Daoy (cell line): ENCODE data around the gene HES6. TPM values are rescaled to one million over a fixed set of nuclear protein-coding genes. Genes with fewer than 3 reads are reported as not detected.

ENCODE experiments used
- DNase-seq: peaks from one replicate; pipeline ENCODE4 v3.0.0-alpha.2; 2015; ENCODE audit warnings: low read depth
- total RNA-seq: library from RNA; depleted of rRNA; stranded (reverse); fragments of >200 nt; shearing (Covaris generic); gene quantifications from 2 replicates; pipeline ENCODE4 v1.2.3, GENCODE V29; 2014; rRNA removed

Gene HES6, protein sequence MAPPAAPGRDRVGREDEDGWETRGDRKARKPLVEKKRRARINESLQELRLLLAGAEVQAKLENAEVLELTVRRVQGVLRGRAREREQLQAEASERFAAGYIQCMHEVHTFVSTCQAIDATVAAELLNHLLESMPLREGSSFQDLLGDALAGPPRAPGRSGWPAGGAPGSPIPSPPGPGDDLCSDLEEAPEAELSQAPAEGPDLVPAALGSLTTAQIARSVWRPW
- total RNA-seq, result 9.8 and 13.1 TPM in 2 replicates

DNA sequence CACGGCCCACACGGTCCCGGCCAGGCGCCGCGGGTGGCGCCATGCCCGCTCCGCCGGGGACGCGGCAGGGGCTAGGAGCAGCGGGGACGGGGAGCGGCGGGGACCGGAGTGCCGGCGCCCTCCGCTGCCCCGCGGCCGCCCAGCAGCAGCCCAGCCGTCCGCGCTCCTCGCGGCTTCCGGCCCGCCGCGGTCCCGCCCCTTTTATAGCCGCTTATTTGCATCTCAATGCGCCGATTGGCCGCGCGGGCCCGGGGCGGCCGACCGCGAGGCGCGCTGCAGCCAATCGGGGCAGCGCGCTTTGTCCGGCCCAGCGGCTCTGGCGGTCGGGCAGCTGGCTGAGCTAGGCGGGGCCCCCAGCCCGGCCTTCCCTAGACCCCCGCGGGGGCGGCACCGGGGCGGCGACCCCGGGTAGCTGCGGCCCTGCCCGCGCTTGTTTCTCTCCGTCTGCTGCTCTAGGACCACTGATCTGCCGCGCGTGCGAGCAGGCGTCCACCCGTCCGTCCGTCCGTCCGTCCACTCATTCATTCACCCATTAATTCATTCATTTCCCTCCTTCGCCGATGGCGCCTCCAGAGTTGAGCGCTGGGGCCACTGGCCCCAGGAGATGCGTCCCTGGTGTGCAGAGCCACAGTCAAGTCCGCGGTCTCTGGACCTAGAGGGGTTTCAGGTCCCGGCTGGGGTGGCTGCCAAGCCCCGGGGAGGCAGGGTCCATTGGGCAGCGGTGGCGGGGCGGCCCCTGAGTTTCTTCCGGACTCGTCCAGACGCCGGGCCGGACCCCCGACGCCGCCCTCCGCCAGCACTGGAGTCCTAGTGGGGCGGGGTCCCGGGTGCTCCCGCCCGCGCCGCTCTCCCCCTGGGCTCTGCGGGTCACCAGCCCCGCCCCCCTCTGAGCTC is at the start of gene HES6:
Gene HES6 (minus strand): TSS at position 176 of the 894 bp plus-strand sequence. CDS start 133 bp downstream, at position 43.
- peak; percentile 94 for DNase-seq

DNA sequence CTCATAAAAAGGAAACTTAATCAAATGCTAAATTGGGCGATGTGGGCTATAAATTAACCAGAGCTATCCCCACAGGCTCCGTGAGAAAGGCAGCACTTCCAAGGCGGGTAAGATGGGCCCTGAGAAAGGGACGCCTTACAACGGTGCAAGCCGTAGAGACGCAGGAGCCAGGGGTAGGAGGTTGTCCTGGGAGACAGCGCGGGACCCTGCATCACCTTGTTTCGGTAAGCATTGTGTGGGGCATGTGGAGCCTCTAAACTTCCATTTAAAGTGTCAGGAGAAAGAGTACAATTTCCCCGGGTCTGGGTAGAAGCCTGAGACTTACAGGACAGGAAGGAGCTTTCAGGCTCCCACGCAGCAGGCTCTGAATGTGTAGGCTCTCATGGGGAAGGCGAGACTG is 49.7 kb upstream of the HES6 start:
- no peak for DNase-seq

DNA sequence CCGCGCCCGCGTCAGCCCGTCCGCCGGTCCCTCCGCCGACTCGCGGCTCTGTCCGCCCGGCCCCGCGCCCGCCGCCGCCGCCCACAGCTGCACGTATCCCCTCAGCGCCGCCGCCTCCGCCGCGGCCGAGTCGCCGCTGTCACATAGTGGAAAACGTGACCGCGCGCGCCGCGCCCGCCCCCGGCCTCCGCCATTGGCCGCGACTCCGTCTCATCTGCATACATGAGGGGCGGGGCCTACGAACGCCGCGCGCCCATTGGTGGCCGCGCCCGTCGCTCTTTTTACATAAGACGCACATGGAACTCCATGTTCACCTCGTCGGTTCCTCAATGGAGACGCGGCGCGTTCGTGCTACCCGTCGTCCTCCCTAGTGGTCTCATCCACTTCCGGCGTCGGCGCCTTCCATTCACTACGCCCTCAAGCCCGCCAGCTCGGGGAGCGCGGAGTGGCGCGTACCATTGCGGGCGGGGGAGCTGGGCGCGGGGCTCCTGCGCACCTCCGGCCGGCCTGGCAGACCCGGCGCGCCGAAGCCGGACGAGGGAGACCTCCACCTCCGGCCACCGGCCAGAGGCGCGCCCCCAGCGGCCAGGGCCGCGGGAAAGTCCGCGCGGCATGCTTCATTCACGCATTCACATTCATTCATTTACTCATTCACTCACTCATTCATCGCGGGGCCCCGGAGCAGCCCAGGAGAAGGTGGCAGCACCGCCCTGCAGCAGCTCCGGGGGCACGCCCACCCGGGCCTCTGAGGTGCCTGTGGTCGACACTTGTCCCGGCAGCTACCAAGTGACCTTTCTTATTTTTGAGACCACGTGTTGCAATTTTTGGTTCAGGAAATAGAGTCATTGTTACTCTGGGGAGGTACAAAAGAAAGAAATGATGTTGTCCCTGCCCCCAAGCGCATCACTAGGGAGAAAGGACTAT is 49.1 kb upstream of the HES6 start:
- peak; percentile 98 for DNase-seq

DNA sequence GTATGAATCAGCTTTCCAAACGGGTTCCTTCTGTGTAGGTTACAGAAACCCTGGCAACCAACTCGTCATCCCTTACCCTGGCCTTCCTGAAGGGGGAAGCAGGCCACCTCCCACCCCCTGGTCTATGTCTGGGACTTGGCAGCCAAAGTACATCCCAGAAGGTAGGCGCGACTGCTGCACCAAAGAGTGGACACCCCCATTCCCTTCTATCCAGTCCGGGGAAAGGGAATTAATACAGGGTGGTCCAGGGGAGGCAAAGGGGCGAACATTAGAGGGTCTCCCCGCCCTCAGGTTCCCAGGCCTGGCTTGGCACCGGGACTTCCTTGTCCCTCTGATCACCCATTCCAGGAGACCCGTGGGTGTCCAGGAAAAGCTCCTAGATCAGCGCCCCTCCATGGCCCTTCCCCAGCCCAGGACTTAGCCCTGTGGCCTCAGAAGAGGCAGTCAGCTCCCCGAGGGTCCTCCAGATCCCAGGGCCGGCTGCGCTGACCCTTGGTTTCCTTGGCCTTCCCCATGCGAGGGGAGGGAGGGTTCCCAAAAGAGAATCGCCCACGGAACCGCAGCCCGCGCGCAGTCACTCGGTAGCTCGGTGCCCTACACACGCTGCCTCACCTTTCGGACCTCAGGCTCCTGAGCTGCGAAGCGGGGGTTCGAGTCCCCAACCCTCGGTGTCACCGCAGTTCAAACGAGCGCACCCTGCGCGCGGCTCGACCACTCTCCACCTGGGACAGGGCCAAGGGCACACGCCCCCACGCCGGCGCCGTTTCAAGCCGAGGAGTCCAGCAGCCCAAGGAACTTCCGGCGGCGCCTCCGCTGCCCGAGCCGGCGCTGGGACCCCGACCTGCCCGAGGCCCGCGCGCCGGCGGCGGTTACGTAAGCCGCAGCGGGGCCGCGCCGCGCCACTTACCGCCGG is 48.2 kb upstream of the HES6 start, which contains the start of gene PER2:
Gene PER2 (minus strand): TSS at position 874 of the 913 bp plus-strand sequence. CDS start 10,674 bp downstream, outside the sequence.
- peak; percentile 82 for DNase-seq

DNA sequence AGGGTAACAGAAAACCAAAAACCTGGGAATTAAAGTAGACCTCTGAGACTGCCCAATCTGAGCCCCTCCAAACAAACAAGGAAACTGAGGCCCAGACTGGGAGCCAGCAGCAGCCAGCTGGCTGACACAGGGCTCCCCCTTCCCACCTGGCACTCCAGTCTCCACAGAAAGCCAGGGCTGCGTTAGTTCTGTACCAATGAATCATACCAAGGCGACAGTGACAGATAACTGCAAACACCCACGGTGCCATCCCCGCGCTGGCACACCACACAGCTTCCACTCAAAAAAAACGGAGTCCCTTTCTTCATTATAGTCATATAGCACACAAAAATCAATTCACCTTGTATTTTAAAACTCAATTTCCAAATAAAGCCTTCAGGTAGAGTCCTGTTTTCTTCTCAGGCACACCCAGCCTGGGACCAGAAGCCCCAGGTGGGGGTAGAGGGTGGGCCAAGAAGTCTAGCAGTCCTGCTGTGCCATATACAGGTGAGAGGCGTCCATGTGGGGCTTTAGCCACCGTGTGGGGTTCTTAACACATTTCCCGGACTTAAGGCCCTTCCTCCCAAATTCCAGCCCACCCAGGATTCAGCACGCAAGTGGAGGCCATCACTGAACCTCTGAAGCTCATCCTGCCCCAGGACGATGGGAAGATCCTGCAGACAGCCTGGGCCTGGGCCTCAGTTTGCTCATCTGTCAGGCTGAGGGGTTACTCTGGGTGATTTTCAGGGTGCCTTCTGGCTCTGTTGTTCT is 47.3 kb upstream of the HES6 start:
- no peak for DNase-seq

DNA sequence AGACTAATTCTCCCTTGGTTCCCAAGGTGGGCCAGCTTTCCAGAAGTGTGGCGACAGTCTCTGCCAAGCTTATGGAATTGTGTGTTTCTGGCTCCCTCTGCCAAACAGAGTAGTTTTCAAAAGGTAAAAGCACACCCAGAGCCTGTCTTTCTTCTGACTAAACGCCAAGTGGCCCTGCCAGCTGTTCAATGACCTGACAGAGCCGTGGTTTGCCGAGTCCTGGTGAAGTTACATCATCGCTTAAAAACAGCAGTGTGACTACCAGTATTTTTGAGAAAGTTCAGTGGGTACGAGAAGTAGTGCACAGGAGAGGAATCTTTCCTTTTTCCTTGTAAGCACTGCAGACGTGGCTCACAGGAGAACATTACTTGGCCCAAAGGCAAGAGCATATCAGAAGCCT is 46.7 kb upstream of the HES6 start:
- DNase-seq, result peak; percentile 63

DNA sequence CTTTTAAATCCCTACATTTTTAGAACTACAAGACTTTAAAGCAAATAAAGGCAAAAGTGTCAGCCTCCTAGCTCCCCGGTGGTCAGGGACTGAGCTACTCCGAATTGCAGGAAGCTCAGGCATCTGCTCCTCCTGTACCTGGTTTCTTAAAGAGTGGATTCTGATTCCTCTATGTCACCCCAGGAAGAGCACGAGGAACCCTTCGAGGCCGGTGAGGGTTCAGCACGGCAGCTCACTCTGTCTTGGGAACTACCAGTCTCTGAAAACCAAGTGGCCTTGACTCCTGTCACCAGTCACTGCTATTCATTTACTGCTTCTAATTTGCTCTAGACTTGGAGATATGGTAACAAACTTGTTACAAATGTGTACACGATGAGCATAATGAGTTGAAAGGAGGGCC is 46.3 kb upstream of the HES6 start:
- DNase-seq, result peak; percentile 19

DNA sequence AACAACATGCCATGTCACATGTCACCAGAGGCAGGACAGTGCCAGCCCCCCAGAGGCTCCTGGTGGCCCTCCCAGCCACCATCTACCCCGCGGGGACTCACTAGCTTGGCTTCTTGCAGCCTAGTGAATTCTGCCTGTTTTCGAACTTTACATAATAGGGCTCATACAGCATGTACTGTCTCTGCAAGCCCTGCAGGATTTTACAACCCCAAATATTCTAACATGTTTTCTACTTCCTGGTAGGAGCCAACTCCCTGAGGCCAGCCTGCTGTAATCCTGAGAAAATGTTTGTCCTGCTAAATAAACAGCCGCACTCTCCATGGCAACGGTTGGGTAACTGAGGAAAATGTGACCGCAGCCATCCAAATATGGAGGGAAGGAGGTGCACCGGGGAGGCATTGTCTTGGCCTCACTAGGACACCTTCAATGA is 45.8 kb upstream of the HES6 start:
- peak; percentile 86 for DNase-seq

DNA sequence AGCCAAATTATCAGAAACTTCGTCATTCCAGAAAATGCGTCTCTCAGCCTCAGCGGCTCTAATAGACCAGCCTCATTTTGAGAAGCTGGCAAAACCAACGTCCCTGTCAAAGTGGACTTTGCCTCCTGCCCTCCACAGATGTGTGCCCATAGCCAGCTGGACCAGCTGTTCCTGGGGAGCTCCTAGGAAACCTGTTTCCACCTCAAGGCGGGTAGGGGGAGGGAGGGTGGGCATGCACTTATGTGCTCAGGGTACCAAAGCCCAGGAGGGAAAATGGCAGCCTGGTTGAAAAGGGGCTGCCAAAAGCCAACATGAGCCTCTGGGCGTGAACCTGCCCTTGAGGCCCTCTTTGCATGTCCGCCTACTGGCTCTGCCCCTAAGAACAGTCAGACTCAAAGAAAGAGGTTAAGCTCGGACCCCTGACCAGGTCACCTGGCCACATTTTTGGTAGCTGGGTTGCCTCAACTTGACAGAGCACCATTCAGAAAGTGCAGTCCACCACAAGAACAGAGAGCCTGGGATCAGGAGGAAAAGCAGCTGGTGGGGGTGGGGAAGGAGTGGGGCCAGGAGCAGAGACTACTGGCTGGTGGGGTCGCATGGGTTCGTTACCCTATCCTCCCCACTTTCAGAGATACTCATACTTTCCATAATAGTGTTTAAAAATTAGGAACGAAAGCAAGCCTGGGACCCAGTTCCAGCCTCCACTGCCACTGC is 45.1 kb upstream of the HES6 start:
- no peak for DNase-seq

DNA sequence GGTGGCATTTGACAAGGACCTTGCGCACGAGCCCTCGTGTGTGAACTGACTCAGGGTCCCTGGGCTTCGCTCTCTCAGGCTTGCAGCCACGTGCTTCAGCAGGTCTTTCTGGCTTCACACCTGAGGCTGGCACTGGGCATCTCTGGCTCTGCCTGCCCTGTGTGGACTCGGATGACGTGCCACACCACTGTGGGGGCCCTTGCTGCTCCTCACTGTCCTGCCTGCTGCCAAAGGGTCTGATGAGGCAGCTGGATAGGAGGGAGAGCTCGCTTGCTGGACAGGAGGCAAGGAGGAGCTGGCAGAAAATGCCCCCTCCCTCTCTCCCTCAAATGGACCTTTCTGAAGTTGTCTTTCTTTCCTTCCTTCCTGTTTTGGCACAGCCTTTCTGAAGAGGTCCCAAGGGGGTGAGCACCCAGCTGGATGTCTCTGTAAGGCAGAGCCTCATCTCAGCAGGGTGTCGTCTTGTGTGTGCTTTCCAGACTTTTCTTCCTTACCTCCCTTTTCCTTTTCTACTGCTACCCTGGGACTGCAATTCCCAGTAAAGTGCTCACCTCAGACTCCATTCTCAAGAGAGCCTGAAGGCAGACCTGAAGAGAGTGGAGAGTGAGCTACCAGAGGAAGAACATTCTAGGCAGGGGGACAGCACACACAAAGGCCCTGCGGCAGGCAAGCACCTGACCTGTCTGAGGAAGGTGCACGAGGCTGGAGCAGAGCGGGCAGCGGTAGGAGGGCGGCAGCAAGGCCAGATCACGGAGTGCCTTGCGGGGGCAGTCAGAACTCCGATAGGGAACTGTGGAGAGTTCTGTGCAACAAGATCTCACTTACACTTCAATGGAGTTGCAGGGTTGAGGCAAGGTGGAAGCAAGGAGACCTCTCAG is 43.3 kb upstream of the HES6 start:
- DNase-seq, result no peak

DNA sequence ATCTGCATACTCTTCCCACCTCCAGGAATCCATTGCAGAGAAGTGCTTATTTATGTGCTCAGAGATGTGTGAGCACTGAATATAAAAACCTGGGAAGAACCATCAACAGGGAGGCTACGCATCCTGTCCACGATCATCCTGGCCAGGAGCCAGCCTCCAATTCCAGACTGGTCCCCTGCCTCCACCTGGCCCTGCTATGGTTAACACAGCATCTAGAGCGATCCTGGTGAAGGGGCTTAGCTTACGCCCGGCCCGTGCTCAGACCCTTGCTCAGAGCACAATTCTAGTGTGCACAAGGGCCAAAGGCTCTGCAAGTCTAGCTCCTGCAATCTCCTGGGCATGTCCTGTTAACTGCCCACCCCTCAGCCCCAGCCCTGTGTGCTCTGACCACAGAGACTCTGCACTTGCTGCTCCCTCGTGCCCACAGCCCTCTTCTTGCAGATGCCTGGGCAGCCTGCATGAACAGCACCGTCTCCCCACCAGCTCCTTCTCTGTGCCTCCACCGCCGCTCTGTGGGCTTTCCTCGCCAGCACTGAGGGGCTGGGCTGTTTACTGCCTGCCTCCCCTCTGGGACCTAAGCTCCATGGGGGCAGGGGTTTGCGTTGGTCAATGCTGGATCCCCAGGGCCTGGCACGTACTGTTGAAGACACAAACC is 42.1 kb upstream of the HES6 start:
- DNase-seq, result no peak

DNA sequence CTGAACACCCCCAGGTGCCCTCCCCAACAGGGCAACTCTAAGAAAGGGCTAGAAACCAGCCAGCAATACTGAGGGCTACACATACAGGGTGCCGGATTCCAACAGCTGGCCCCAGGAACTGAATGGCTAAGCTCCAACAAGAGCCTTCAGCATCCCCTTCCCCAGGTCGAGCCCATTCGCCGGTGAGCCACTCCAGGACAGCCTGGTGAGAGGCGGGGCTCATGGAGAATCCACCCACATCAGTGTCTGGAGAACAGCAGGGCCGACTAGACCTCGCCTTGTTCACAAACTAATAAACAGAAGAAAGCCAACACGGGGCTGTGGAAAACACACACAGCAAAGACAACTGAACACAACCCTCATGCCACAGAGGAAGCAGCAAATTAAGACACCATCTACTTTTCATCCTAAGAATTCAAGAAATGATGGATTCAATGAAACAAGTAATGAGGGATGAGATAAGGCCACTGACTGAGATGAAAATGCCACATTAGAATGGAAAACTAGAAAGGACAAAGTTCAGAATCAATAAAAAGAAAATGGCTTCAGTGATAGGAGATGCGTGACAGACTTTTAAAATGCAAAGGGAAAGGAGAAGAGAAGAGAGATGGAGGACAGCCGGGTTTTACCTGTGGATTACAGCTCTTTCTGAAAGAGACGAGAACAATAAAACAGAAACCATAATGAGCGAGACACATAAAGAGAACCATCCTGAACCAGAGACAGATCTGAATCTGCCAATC is 40.4 kb upstream of the HES6 start:
- no peak for DNase-seq

DNA sequence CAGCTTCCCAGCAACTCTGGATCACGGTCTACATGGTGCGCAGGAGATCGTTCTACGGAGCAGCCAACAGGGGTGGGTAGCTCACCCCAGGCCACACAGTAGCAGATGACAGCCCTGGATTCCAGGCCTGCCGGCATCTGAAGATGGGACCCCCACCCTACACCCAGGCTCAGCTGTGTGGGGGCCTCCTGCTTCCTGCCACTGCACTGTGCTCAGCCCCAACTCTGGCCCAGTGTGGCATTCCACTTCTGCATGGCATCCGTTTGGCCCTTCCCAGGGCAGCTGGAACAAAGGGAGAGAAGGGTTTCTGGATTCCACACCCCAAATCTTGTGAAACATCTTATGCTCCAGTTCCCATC is 39.5 kb upstream of the HES6 start:
- no peak for DNase-seq

DNA sequence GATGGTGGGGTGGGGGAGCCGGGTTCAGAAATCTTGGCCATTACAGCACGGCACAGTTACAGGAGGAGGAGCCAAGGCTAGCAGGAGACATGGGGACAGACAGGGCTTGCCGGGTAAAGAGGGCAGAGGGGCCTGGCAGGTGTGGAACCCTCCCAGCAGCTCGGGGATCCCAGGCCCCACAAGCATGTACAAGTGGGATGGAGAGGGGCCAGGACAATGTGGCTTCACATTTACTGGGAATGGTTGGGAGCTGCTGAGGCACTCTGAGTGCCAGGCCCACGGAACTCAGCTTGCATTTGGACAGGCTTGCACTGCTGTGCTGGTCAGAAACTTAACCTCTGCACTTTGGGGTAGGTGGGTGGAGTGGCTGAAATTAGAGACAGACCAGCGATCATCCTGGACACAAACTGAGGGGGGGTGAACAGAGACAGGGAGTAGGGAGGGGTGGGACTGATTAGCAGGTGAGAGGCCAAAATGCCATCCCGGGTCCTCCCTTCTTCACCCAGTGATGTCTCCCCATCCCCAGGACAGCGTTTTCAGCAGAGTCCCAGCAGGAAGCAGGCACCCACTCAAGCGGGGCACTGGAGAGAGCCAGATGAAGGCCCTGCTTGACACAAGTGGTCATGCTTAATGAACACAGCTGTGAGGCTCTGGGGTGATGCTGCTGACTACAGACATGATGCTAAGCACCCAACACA is 38.9 kb upstream of the HES6 start:
- no peak for DNase-seq

DNA sequence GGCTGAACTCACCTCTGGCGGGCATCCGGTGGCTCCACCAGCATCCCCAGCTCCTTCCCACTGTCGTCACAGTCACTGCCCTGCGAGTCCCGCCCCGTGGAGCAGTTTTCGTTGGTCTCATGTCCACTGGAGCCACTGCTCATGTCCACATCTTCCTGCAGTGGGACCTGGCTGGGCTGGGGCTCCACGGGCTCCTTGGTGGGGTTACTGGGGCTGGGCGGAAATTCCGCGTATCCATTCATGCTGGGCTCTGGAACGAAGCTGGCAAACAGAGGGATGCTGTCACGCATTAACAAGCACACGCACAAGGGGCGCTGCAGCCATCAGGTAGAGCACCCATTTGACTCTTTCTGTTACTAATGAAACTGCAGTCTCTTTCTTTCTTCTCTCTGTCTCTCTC is 37.9 kb upstream of the HES6 start:
- DNase-seq, result no peak

DNA sequence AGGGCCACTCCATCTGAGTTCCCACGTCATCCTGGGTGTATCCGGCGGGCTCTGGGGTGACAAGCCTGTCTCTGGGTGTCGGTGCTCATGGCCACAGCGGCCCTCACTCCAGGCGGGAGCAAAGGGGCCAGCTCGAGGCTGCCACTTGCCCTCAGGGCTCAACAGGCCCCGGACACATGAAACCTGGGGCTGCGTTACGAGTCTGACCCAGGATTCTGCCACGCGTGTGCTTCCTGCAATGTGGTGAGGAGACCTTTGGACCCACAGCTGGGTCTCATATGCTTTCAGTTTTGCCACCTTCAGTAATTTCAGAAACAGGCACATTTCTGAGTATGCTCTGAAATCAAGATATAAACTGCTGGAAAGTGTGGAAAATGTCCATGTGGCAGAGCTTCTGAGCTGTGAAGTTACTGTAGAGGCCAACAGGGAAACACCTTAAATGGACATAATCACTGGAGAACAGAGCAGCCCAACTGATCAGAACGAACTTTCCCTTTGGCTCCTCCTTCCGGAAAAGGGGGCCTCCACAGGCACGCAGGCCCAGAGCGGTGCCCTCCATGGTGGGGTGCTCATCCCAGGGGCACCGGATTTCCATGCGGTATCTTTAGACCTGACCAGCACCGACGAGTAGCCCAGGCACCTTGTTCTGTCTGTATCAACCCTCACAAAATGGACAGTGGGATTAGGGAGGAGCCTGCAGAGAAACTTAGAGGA is 34.5 kb upstream of the HES6 start:
- no peak for DNase-seq
